Type B pancreatic cell (in vitro differentiated cells): ENCODE data around the gene MASP1. TPM values are rescaled to one million over a fixed set of nuclear protein-coding genes. Genes with fewer than 3 reads are reported as not detected.
"Not testable (repeated sequence)": the region's sequence is repeated elsewhere in the genome, so short reads cannot be mapped to it uniquely, and the experiment has no call there.

ENCODE experiments used
- DNase-seq: peaks from one replicate; pipeline ENCODE4 v3.0.0; 2021; ENCODE audit warnings: mixed read lengths; ENCODE audit not compliant: unreplicated experiment; ENCODE audit errors: extremely low spot score
- H3K27ac Mint-ChIP-seq: 2 replicates; pipeline ENCODE4 v1.8.0; 2021; ENCODE audit warnings: mild to moderate bottlenecking, mixed read lengths
- H3K27me3 Mint-ChIP-seq: 2 replicates; pipeline ENCODE4 v1.8.0; 2021; ENCODE audit warnings: mixed read lengths
- H3K36me3 Mint-ChIP-seq: 2 replicates; pipeline ENCODE4 v1.8.0; 2021; ENCODE audit warnings: mixed read lengths
- H3K4me1 Mint-ChIP-seq: one replicate; pipeline ENCODE4 v1.8.0; 2021; ENCODE audit warnings: mixed read lengths; ENCODE audit not compliant: unreplicated experiment
- H3K4me3 Mint-ChIP-seq: 2 replicates; pipeline ENCODE4 v1.8.0; 2021; ENCODE audit warnings: mild to moderate bottlenecking, mixed read lengths
- H3K9me3 Mint-ChIP-seq: 2 replicates; pipeline ENCODE4 v1.8.0; 2021; ENCODE audit warnings: mixed read lengths
- CTCF ChIP-seq: fragments of 200-600 bp; sonication (generic); conservative IDR thresholded peaks from 2 replicates; pipeline ENCODE4 v1.5.0; 2021; ENCODE audit warnings: antibody characterized with exemption, mild to moderate bottlenecking
- total RNA-seq: library from RNA; stranded (reverse); gene quantifications from 2 replicates; pipeline ENCODE4 v1.2.1, GENCODE V29; 2021; ENCODE audit warnings: low replicate concordance

The MASP1 gene
- total RNA-seq, 1 donor from 2014 or later, result 1.6 TPM

GRCh38 chr3:187207624-187208023 is 83.9 kb downstream of the MASP1 start:
- Mint-ChIP-seq H3K4me1 (no peaks in the 10 kb centered on the region), H3K36me3 (no peaks in the 10 kb centered on the region), H3K4me3 (no peak overlapping the region), H3K27me3 (peaks cover 15% of the 10 kb centered on the region), H3K27ac (no peak overlapping the region), H3K9me3 (peaks cover 7% of the 10 kb centered on the region)
- TF ChIP-seq CTCF, result no peak
- no peak for DNase-seq

GRCh38 chr3:187207062-187207461 is 84.5 kb downstream of the MASP1 start:
- no peak for TF ChIP-seq CTCF
- H3K36me3 Mint-ChIP-seq, result no peaks in the 10 kb centered on the region
- H3K9me3 Mint-ChIP-seq, result peaks cover 7% of the 10 kb centered on the region
- no peak overlapping the region for H3K27ac Mint-ChIP-seq
- no peak overlapping the region for H3K4me3 Mint-ChIP-seq
- H3K27me3 Mint-ChIP-seq, result peaks cover 18% of the 10 kb centered on the region
- no peaks in the 10 kb centered on the region for H3K4me1 Mint-ChIP-seq
- DNase-seq, result no peak

DNA sequence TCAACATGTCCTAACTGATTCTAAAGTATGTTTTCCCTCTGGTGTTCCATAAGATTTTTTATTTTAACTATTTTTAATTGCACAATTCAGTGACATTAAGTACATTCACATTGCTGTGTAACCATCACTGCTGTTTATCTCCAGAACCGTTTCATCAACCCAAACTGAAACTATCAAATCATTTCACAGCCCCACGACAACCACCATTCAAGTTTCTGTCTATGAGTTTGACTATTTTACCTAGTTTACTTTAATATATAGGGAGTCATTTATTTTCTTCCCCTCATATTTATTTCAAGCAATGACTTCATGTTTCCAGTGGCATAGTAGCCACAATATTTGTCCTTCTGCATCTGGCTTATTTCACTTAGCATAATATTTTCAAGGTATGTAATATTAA is 85.9 kb downstream of the MASP1 start:
- peaks cover 7% of the 10 kb centered on the region for H3K9me3 Mint-ChIP-seq
- no peak for DNase-seq
- no peak for TF ChIP-seq CTCF
- H3K27ac Mint-ChIP-seq, result no peak overlapping the region
- H3K27me3 Mint-ChIP-seq, result peaks cover 20% of the 10 kb centered on the region
- no peak overlapping the region for H3K4me3 Mint-ChIP-seq
- H3K4me1 Mint-ChIP-seq, result no peaks in the 10 kb centered on the region
- H3K36me3 Mint-ChIP-seq, result no peaks in the 10 kb centered on the region

DNA sequence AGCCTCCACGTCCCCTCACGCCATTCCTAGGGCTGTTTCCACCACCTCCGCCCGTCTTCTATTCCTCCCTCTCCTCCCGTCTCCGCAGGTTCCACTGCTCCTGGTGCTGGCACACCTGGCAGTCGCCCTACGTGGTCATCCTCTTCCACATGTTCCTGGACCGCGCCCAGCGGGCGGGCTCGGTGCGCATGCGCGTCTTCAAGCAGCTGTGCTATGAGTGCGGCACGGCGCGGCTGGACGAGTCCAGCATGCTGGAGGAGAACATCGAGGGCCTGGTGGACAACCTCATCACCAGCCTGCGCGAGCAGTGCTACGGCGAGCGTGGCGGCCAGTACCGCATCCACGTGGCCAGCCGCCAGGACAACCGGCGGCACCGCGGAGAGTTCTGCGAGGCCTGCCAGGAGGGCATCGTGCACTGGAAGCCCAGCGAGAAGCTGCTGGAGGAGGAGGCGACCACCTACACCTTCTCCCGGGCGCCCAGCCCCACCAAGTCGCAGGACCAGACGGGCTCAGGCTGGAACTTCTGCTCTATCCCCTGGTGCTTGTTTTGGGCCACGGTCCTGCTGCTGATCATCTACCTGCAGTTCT is 92.0 kb downstream of the MASP1 start:
- not testable (repeated sequence) for H3K36me3 Mint-ChIP-seq, H3K4me3 Mint-ChIP-seq, H3K4me1 Mint-ChIP-seq, DNase-seq, H3K27ac Mint-ChIP-seq, H3K9me3 Mint-ChIP-seq
- H3K27me3 Mint-ChIP-seq, result peaks cover 15% of the 10 kb centered on the region

DNA sequence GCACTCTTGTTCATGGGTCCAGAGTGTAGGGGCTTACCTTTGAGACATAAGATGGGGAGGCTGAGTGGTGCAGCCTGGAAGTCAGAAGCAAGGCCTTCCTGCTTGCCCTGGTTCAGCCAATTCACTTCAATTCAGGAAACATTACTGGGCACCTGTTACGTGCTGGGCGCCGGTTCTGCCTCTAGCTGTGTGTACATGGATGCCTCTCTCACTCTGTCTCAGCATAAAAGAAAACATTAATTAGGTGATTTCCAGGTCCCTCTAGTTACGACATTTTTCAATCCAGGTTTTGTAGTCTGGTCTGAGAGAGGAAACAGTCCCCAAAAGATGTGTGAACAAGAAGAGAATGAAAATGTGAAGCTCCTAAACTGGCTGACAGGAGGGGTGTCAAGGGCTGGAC is 93.0 kb downstream of the MASP1 start:
- peaks cover 20% of the 10 kb centered on the region for H3K27me3 Mint-ChIP-seq
- no peak for TF ChIP-seq CTCF
- H3K27ac Mint-ChIP-seq, result no peak overlapping the region
- H3K4me3 Mint-ChIP-seq, result no peak overlapping the region
- no peaks in the 10 kb centered on the region for H3K9me3 Mint-ChIP-seq
- no peaks in the 10 kb centered on the region for H3K36me3 Mint-ChIP-seq
- no peaks in the 10 kb centered on the region for H3K4me1 Mint-ChIP-seq
- DNase-seq, result no peak

DNA sequence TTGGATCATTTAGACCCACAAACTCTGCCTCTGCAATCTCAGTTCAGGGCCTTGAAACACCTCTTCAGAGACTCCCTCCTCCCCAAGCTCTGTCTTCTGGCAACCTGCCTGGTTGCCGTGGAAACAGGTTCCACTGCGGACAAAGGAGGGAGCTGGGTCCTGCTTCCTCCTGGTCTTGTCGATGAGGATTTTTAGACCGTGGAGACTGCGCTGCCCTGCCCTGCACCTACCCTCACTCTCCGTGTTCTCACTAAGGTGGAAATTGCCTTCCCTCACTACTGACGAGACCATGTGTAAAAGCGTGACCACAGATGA is 94.2 kb downstream of the MASP1 start, which contains the start of gene RTP1:
Gene RTP1, plus strand, starts transcription at position 152 of the 315 bp plus-strand sequence. Its CDS starts 30 bp downstream, at position 182.
- DNase-seq, result no peak
- Mint-ChIP-seq H3K9me3 (no peaks in the 10 kb centered on the region), H3K4me3 (no peak within 1 kb of the TSS), H3K27me3 (peaks cover 22% of the 10 kb centered on the region), H3K27ac (no peak within 1 kb of the TSS), H3K4me1 (no peaks in the 10 kb centered on the region), H3K36me3 (no peaks in the 10 kb centered on the region)
- no peak for TF ChIP-seq CTCF
